Measurements from ENCODE around the gene BCAR1.

DNA sequence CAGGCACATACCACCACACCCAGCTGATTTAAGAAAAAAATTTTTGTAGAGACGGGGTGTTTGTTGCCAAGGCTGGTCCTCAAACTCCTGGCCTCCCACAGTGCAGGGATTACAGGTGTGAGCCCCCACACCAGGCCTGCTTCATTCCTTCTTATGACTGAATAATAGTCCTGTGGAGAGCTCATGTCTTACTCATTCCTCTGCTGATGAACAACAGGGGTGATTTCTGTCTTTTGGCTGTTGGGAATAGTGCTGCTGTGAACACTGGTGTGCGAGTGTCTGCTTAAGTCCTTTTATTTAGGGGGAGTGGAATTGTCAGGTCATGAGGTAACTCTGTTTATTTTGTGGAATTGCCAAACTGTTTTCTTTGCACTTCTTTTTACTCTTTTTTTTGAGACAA is 35.3 kb downstream of the BCAR1 start:
- no peak for TF ChIP-seq CTCF (IDR thresholded peaks at IDR 0.05)
- TF ChIP-seq POLR2AphosphoS5 (IDR thresholded peaks at IDR 0.05) = no peak
- no peak for TF ChIP-seq POLR2A (IDR thresholded peaks at IDR 0.05)
- TF ChIP-seq EP300 (IDR thresholded peaks at IDR 0.05) = no peak
